Panc1 (cell line): ENCODE measurements around the gene BAHCC1. TPM values are rescaled to one million over a fixed set of nuclear protein-coding genes. Genes with fewer than 3 reads are reported as not detected.
"Not testable (repeated sequence)": the region's sequence is repeated elsewhere in the genome, so short reads cannot be mapped to it uniquely, and the experiment has no call there.

Experiments
- ATAC-seq: fragments of 200-7000 bp; cut with Tn5 transposase; 2 replicates; pipeline ENCODE4 v1.9.1; 2020; ENCODE audit warnings: mild to moderate bottlenecking, moderate library complexity
- BruUV-seq: library from RNA; stranded (reverse); fragments of 400-500 nt; replicated peaks from 2 replicates; lab custom pipeline; 2021; lab: Mats Ljungman, UMichigan
- CTCF ChIA-PET: fragments of 300-600 bp; sonication (Branson Sonifier 250); formaldehyde crosslinking; loops from one replicate; lab custom pipeline; 2022; ENCODE audit warnings: antibody characterized with exemption; lab: Charles Lee
- POLR2A ChIA-PET: fragments of 300-600 bp; sonication (Branson Sonifier 250); formaldehyde crosslinking; loops from one replicate; lab custom pipeline; 2022; ENCODE audit warnings: antibody characterized with exemption; lab: Charles Lee
- DNase-seq: peaks from one replicate; pipeline ENCODE4 v3.0.0-alpha.2; 2010; ENCODE audit warnings: low read depth, low spot score
- H3K27ac ChIP-seq: 2 replicates; pipeline ENCODE4 v1.5.1; 2011; ENCODE audit warnings: mild to moderate bottlenecking, low read length, inconsistent platforms
- H3K27me3 ChIP-seq: fragments of 200-500 bp; sonication (Bioruptor generic); 2 replicates; pipeline ENCODE4 v1.6.0; 2014; ENCODE audit warnings: low read length, inconsistent platforms; ENCODE audit not compliant: control insufficient read depth, insufficient read depth
- H3K36me3 ChIP-seq: fragments of 200-500 bp; sonication (Bioruptor generic); 2 replicates; pipeline ENCODE4 v1.5.1; 2014; ENCODE audit warnings: inconsistent platforms, mild to moderate bottlenecking, low read length, moderate library complexity; ENCODE audit not compliant: control insufficient read depth, insufficient read depth
- H3K4me1 ChIP-seq: 2 replicates; pipeline ENCODE4 v1.5.1; 2011; ENCODE audit warnings: inconsistent platforms, mild to moderate bottlenecking, low read length, moderate library complexity; ENCODE audit not compliant: control insufficient read depth, insufficient read depth
- H3K4me3 ChIP-seq, 2 experiments: 2 replicates each; pipeline ENCODE4 v1.5.1; 2011 to 2012; ENCODE audit warnings: low read depth in 2 of 2, low read length in 2 of 2, mild to moderate bottlenecking in 2 of 2, inconsistent platforms in 1 of 2, moderate library complexity in 1 of 2
- H3K9me3 ChIP-seq: fragments of 200-500 bp; sonication (Bioruptor generic); 2 replicates; pipeline ENCODE4 v1.5.1; 2014; ENCODE audit warnings: low read depth, mild to moderate bottlenecking, inconsistent platforms, low read length, moderate library complexity; ENCODE audit not compliant: control insufficient read depth, insufficient read depth
- POLR2AphosphoS5 ChIP-seq: IDR thresholded peaks from 2 replicates; pipeline ENCODE4 v1.6.1; 2012; ENCODE audit warnings: mild to moderate bottlenecking, low read depth, low read length, moderate library complexity
- SIN3A ChIP-seq: IDR thresholded peaks from 2 replicates; pipeline ENCODE4 v1.6.1; 2012; ENCODE audit warnings: low read depth, mild to moderate bottlenecking, low read length, moderate library complexity, borderline replicate concordance; ENCODE audit not compliant: insufficient read depth
- TCF7L2 ChIP-seq: IDR thresholded peaks from 2 replicates; pipeline ENCODE4 v1.6.1; 2011; ENCODE audit warnings: mild to moderate bottlenecking, low read depth, low read length, inconsistent platforms
- in situ Hi-C: cut with HindIII; loops from 2 replicates; pipeline ENCODE4 v1.10.0; 2016; ENCODE audit warnings: low sequenced_read_pairs, low pct_unique_long_range_greater_than_20kb
- intact Hi-C: fragments of 100-400 bp; cut with micrococcal nuclease; formaldehyde crosslinking; loops from one replicate; pipeline ENCODE4 v1.10.0; 2022; ENCODE audit not compliant: unreplicated experiment
- total RNA-seq: library from RNA; stranded (reverse); gene quantifications from one replicate; pipeline ENCODE4 v1.2.1, GENCODE V29; 2021; ENCODE audit not compliant: unreplicated experiment
- TF ChIP-seq, protein P1 (sequence below), 2 experiments: IDR thresholded peaks; 2 replicates each; pipeline ENCODE4 v1.6.1; 2011 to 2012; ENCODE audit warnings: low read depth in 2 of 2, control low read depth in 1 of 2, low read length in 1 of 2, mild to moderate bottlenecking in 1 of 2, moderate library complexity in 1 of 2; ENCODE audit not compliant: insufficient read depth in 1 of 2

Gene BAHCC1
- total RNA-seq, 1 experiment from 2014 or later, result 77.4 TPM

DNA sequence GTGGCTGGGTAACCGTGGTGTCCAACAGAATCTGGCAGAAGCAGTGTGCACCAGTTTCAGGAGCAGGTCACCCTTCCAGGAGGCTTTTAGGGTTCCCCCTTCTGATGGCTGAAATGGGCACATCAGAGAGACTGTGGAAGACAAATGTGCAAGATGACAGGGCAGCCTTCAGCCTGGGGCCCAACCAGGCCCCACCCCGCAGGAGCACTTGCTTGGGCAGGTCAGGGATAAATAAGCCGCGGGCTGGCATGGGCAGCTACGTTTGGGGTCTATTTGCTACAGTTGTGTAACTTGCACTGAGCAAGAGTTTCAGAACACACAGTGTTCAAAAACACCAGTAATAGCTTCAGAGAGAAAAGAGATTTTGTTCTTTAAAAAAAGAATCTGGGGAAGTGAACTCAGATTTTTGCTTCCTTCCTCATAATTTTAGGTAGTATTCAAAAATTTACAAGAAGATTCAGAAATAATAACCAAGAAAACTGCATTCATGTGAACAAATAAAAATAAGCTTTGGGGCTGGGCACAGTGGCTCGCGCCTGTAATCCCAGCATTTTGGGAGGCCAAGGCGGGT lies 44.9 kb upstream of the BAHCC1 start:
- DNase-seq, result no peak
- intact Hi-C loops (no loop called here), in situ Hi-C loops (no loop called here)
- POLR2A ChIA-PET, result no interaction called here
- no peaks in the 10 kb centered on the region for H3K9me3 ChIP-seq
- no TSS peak for BruUV-seq
- H3K4me3 ChIP-seq, result no peak overlapping the region
- peak overlapping the region; percentile 50; the same call in 1 of the 2 replicates for H3K27ac ChIP-seq
- no peaks in the 10 kb centered on the region for H3K27me3 ChIP-seq
- H3K4me1 ChIP-seq, result peaks cover 18% of the 10 kb centered on the region
- TF ChIP-seq POLR2AphosphoS5 (no peak), SIN3A (no peak), TCF7L2 (no peak)
- TF ChIP-seq, protein P1, sequence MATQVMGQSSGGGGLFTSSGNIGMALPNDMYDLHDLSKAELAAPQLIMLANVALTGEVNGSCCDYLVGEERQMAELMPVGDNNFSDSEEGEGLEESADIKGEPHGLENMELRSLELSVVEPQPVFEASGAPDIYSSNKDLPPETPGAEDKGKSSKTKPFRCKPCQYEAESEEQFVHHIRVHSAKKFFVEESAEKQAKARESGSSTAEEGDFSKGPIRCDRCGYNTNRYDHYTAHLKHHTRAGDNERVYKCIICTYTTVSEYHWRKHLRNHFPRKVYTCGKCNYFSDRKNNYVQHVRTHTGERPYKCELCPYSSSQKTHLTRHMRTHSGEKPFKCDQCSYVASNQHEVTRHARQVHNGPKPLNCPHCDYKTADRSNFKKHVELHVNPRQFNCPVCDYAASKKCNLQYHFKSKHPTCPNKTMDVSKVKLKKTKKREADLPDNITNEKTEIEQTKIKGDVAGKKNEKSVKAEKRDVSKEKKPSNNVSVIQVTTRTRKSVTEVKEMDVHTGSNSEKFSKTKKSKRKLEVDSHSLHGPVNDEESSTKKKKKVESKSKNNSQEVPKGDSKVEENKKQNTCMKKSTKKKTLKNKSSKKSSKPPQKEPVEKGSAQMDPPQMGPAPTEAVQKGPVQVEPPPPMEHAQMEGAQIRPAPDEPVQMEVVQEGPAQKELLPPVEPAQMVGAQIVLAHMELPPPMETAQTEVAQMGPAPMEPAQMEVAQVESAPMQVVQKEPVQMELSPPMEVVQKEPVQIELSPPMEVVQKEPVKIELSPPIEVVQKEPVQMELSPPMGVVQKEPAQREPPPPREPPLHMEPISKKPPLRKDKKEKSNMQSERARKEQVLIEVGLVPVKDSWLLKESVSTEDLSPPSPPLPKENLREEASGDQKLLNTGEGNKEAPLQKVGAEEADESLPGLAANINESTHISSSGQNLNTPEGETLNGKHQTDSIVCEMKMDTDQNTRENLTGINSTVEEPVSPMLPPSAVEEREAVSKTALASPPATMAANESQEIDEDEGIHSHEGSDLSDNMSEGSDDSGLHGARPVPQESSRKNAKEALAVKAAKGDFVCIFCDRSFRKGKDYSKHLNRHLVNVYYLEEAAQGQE (IDR thresholded peaks at IDR 0.05; ENCODE audit: insufficient read depth in 1 of 2, low read depth in 2 of 2, low read length in 1 of 2), result no peak
- peaks cover 3% of the 10 kb centered on the region; the same call in 1 of the 2 replicates for H3K36me3 ChIP-seq
- CTCF ChIA-PET, result no interaction called here
- ATAC-seq, result no peak

DNA sequence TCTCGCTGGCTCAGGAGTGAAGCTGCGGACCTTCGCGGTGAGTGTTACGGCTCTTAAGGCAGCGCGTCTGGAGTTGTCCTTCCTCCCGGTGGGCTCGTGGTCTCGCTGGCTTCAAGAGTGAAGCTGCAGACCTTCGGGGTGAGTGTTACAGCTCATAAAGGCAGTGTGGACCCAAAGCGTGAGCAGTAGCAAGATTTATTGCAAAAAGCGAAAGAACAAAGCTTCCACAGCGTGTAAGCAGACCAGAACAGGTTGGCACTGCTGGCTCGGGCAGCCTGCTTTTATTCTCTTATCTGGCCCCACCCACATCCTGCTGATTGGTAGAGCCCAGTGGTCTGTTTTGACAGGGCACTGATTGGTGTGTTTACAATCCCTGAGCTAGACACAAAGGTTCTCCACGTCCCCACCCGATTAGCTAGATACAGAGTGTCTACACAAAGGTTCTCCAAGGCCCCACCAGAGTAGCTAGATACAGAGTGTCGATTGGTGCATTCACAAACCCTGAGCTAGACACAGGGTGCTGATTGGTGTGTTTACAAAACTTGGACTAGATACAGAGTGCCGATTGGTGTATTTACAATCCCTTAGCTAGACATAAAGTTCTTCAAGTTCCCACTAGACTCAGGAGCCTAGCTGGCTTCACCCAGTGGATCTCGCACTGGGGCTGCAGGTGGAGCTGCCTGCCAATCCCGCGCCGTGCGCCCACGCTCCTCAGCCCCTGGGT lies 43.8 kb upstream of the BAHCC1 start:
- ATAC-seq, DNase-seq, BruUV-seq, in situ Hi-C loops, H3K4me3 ChIP-seq, intact Hi-C loops, H3K27ac ChIP-seq, CTCF ChIA-PET, H3K9me3 ChIP-seq, H3K27me3 ChIP-seq, H3K36me3 ChIP-seq, POLR2A ChIA-PET: not testable (repeated sequence)
- peaks cover 18% of the 10 kb centered on the region for H3K4me1 ChIP-seq

DNA sequence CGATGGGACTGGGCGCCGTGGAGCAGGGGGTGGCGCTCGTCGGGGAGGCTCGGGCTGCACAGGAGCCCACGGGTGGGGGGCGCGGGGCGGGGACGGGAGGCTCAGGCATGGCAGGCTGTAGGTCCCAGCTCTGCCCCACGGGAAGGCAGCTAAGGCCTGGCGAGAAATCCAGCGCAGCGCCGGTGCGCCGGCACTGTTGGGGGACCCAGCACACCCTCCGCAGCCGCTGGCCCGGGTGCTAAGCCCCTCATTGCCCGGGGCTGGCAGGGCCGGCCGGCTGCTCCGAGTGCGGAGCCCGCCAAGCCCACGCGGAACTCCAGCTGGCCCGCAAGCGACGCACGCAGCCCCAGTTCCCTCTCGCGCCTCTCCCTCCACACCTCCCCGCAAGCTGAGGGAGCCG lies 43.2 kb upstream of the BAHCC1 start:
- ATAC-seq, H3K36me3 ChIP-seq, H3K4me3 ChIP-seq, in situ Hi-C loops, H3K27ac ChIP-seq, DNase-seq, POLR2A ChIA-PET, BruUV-seq, H3K9me3 ChIP-seq, intact Hi-C loops, H3K27me3 ChIP-seq, CTCF ChIA-PET: not testable (repeated sequence)
- H3K4me1 ChIP-seq, result peaks cover 14% of the 10 kb centered on the region
